A673 (cell line): ENCODE measurements around the gene AP1M1.

Experiments
- EZH2 ChIP-seq: fragments of 200-600 bp; sonication (generic); IDR thresholded peaks from 2 replicates; pipeline ENCODE4 v1.6.1; 2017; ENCODE audit warnings: borderline replicate concordance, low read depth, mild to moderate bottlenecking, mixed read lengths, antibody characterized with exemption, low read length; ENCODE audit not compliant: poor library complexity, severe bottlenecking
- TF ChIP-seq, protein P1 (sequence below): fragments of 300-800, 200-600 bp; sonication (generic); conservative IDR thresholded peaks from 2 replicates; pipeline ENCODE4 v1.5.1; 2017; ENCODE audit warnings: low read depth, mild to moderate bottlenecking, antibody characterized with exemption, low read length, moderate library complexity, mixed read lengths

DNA sequence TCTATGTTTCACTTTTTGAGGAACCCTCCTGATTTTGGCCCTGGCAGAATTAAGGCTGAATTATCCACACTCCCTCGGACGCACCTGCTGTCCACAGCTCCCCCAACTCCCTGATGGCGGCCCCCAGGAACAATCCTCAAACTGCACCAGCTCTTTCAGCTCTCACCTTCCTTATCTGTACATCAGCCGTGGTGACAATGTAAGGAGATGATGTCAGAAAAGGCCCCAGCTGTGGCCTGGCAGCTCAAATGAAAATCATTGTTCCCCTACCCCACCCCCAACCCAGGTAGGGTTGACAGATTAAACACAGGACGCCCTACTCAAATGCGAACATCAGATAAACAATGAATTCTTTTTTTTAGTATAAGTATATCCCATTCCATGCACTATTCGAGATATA lies 91.9 kb downstream of the AP1M1 start:
- TF ChIP-seq, protein P1, sequence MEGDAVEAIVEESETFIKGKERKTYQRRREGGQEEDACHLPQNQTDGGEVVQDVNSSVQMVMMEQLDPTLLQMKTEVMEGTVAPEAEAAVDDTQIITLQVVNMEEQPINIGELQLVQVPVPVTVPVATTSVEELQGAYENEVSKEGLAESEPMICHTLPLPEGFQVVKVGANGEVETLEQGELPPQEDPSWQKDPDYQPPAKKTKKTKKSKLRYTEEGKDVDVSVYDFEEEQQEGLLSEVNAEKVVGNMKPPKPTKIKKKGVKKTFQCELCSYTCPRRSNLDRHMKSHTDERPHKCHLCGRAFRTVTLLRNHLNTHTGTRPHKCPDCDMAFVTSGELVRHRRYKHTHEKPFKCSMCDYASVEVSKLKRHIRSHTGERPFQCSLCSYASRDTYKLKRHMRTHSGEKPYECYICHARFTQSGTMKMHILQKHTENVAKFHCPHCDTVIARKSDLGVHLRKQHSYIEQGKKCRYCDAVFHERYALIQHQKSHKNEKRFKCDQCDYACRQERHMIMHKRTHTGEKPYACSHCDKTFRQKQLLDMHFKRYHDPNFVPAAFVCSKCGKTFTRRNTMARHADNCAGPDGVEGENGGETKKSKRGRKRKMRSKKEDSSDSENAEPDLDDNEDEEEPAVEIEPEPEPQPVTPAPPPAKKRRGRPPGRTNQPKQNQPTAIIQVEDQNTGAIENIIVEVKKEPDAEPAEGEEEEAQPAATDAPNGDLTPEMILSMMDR = no peak
- TF ChIP-seq EZH2 = no peak
